HG02938 (cell line): ENCODE measurements around the gene EEIG1.
"Not testable (repeated sequence)": the region's sequence is repeated elsewhere in the genome, so short reads cannot be mapped to it uniquely, and the experiment has no call there.

Experiments
- ATAC-seq: cut with Tn5 transposase; IDR thresholded peaks from one replicate; pipeline ENCODE4 v1.9.1; 2021; ENCODE audit warnings: mild to moderate bottlenecking, moderate library complexity; ENCODE audit not compliant: unreplicated experiment

The EEIG1 gene

DNA sequence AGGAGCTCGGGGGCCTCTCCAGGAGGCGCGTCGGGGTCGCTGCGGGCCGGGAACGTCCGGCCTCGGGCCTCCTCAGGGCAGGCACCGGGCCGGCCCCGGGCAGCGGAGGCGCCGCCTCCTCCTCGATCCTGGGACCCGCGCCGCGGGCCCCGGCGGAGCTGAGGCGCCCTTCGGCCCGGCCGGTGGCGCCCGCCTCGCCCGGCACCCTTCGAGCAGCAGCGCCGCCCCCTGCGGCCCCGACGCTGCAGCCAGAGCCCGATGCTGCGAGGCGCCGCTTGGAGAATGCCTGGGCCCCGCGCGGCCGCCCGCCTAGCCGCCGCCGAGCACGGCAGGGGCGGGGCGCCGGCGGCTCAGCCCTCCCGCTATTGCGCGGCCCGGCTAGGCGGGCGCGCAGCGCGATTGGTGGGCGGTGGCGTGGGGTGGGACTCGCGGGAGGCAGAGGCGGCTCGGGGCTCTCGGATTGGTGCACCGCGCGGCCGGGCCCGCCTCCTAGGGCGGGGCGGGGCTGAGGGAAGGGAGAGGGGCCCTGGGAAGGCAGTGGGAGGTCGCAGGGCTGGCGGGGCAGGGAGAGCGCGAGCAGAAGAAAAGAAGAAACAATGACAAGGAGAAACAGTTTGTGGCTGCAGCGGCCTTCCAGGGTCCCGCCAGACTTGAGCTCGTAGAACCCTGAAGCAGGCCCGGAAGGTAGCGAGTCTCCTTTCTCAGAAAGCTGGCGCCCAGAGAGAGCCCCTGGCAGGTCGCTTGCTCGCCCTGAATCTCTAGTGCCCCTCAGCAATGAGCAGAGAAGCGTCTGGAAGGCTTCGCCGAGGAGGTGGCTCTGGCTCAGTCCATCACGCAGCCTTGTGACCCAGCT, at the start of gene EEIG1:
Gene EEIG1, minus strand, starts transcription at position 284 of the 853 bp plus-strand sequence. CDS start 852 bp downstream, outside the sequence.
- ATAC-seq = peak; percentile 61

DNA sequence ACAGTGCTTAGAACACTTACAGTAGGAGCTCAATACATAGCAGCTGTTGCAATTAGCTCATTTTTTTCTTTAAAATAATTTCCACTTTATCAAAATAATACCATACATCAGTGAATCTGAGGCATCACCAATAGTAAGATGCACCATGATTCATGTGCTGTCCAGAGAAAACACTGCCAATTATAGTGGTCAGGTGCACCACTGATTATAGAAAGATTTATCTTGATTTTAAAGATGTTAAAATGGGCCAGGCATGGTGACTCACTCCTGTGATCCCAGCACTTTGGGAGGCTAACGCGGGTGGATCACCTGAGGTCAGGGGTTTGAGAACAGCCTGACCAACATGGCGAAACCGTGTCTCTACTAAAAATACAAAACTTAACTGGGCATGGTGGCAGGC, 46.9 kb upstream of the EEIG1 start:
- ATAC-seq = no peak

DNA sequence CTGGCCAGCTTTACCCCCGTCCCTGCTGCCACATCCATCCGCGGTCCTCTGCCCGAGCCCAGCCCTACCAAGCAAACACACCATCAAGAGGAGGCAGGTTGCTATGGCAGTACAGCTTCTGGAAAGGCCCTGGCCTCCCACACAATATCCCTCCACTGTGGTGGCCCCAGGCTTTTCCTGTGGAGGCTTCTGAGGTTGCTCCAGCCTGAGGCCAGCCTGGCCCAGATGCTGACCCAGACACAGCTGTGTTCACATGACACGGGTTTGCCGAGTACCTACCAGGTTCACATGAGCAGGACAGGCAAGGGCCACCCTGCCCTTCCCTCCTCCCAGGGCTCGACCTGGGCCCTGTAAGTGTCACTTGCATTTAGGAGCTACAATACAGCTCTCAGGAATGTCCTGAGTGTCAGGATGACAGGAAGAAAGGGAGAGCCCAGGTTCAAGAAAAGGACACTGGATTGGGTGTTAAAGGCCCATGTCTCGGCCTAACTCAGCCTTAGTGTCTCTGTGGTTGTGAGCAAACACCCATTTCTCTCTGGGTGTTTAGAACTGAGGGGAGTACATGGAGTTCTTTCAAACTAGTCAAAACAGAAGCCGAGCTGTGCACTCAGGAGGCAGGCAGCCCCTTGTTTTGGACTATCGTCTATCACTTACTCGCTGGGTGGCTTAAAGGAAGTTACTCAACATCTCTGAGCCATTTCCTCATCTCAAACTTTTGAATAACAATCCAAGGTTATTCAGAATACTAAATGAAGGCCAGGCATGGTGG, 46.2 kb upstream of the EEIG1 start:
- no peak for ATAC-seq

DNA sequence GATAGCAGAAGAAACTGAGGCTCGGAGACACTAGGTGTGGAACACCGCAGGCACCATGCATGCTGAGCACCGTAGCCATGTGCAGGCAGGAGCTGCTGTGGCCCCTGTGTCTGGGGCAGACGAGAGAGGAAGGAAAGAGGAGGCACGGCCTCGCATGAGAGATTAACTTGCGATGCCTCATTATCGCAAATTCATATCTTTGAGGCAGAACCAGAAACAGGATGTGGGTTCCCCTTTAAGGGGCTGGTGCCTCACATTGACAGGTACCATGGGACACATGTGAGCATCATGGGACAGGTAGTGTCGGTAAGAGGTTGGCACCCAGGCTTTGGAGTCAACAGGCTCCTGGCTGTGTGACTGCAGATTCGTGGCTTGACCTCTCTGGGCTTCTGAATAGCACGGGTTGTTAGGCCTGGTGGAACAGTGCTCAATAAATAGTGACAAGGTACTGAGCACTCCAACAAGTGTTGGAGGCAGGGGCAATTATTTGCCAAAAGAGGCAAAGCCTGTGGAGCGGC, 45.5 kb upstream of the EEIG1 start:
- no peak for ATAC-seq

DNA sequence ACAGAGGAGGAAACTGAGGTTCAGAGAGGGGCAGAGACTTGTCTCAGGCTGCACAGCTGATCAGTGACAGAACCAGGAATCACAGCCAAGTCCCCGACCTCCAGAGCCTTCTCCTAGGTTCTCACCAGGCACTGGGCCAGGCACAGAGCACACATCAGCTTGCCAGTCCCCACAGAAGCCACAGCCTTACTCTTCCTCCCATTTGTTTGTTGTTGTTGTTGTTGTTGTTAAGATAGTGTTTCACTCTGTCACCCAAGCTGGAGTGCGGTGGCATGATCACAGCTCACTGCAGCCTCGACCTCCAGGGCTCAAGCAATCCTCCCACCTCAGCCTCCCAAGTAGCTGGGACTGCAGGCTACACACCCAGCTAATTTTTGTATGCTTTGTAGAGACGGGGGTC, 44.9 kb upstream of the EEIG1 start:
- no peak for ATAC-seq

DNA sequence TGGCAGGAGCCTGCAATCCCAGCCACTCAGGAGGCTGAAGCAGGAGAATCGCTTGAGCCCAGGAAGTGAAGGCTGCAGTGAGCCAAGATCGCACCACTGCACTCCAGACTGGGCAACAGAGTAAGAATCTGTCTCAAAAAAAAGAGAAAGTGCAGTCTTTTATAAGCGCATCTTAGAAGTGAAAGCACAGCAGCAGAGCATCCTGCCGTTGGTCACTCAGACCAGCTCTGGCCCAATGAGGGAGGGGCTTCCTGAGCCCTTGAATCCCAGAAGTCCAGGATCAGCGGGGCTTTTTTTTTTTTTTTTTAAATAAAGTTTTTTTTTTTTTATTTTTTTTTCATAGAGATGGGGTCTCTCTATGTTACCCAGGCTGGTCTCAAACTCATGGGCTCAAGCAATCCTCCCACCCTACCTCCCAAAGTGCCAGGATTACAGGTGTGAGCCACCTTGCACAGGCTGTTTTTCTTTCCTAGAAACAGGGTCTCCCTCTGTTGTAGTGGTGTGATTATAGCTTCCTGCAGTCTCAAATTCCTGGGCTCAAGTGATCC, 44.0 kb upstream of the EEIG1 start:
- ATAC-seq = no peak

DNA sequence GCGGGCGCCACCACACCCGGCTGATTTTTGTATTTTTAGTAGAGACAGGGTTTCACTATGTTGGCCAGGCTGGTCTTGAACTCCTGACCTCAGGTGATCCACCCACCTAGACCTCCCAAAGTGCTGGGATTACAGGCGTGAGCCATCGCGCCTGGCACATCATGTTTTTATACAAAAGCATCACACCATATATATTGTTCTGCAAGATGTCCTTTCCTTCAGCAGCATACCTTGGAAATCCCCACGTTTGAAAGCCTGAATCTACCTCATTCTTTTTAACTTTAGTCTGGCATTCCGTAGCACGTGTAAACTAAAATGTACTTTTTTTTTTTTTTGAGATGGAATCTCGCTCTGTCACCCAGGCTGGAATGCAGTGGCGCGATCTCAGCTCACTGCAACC, 42.9 kb upstream of the EEIG1 start:
- not testable (repeated sequence) for ATAC-seq

DNA sequence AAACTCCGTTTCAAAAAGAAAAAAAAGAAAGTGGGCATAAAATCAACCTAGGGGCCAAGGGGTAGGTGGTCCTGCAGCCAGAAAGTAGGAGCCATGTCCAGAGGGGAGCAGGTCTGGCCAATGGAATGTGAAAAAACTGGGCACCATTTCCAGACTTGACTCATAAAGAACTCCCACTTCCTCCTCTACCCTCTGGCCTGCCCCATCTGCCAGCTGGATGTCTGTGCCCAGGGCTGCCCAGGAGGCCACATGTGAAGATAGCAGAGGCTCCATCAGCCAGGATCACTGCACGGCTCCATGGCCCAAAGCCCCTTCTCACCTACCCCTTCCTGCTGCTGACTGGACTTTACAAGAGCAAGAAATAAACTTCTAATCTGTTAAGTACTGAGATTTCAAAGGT, 42.1 kb upstream of the EEIG1 start:
- no peak for ATAC-seq

DNA sequence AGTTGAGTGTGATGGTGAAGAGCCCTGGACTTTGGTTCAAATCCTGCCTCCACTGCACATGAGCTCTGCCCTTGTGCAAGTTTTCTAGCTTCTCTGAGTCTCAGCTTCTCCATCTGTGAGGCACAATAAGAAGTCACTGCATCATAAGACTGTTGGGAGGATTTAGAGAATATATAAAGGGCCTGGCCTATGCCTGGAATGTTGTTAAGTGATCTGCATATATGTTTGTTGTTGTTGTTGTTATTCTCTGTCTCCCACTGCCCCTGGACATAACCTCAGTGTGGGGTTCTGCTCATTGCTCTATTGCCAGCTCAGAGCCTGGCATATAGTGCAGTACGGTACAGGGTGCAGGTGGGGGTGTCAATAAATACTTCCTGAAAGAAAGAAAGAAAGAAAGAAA, 40.3 kb upstream of the EEIG1 start:
- no peak for ATAC-seq

DNA sequence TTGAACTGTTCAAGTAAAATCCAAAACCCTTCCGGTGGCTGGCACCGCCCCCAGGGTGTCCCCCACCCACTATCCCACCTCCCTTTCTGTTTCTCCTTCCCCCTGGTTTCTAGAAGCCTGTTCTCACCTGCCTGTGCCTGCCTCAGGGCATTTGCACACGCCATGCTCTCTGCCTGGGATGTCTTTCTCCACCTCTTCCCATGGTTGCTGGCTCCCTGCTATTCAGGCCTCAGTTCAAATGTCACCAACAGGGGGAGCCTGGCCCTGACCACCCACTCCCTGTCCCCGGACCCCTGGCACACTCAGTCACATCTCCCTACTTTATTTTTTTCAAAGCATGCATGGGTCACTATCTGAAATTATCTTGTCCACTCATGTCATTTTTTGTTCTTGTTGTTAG, 39.9 kb upstream of the EEIG1 start:
- no peak for ATAC-seq

DNA sequence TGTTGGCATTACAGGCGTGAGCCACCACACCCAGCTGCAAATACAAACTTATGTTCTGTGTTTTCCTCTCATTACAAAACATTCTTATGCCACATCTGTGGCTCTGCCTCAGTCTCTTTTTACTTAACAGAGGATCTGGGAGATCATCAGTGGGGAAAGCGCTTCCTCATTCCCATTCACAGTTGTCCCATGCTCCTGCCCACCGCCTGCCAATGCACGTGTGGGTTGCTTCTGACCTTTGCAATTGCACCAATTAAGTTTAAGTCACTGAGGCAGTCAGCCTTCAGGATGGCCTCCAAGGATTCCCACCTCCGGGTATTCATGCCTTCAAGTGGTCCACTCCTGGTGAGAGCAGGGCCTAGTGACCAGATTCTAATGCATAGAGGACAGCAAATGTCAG, 34.9 kb upstream of the EEIG1 start:
- ATAC-seq = no peak

DNA sequence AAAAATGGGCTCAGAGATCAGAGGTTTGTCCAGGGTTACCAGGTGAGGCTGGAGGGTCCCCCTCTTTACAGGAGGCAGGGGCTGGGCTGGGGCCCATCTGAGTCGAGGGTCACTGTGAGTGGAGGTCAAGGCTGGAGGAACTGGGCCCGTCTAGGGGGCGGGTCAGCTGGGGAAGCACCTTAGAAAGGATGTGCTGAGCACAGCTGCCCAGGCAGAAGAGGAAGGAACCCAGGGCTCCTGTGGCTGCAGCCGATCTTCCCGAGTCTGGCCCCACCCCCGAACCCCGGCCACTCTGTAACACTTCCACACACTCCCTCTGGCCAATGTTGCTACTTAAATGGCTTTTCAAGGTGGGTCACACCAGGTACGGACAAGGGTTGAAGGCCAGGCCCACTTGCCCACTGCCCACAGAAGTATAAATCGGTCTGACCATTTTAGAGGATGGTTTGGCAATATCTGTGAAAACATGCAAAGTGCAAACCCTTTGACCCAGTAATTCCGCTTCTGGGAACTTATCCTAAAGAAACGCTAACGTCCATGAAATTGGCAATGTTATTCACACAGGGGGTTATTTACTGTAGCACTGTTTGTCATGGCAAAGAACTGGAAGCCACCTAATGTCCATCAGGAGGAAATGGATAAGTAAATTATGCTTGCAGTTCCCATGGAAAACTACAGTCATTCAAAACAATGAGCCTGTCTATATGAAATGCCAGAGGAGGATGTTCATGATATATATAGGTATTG, 30.5 kb upstream of the EEIG1 start:
- ATAC-seq = no peak

DNA sequence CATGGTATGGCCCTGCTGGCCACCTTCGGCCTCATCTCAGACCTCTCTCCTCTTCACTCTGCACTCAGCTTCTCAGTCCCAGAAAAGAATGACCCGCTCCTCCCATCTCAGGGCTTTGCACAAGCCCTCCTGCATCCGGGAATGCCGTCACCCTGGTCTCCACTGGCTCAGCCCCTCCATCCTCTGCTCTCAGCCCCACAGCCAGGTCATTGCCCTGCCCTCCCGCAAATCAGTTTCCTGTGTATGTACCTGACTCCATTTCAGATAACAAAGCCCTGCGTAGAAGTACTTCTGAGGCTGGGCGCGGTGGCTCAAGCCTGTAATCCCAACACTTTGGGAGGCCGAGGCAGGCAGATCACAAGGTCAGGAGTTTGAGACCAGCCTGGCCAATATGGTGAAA, 28.9 kb upstream of the EEIG1 start:
- ATAC-seq = no peak

DNA sequence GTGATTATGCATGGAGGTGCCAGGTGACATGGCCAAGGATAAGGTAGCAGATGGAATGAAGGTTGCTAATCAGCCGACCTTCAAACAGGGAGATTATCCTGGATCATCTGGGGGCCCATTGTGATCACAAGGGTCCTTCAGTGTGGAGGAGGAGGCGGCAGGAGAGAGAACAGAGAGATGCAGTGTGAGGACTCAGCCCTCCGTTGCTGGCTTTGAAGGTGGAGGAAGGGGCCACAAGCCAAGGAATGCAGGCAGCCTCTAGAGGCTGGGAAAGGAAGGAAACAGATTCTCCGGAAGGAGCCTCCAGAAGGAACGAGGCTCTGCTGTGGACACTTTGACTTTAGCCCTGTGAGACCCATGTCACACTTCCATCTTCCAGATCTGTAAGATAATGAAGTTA, 27.4 kb upstream of the EEIG1 start:
- no peak for ATAC-seq

DNA sequence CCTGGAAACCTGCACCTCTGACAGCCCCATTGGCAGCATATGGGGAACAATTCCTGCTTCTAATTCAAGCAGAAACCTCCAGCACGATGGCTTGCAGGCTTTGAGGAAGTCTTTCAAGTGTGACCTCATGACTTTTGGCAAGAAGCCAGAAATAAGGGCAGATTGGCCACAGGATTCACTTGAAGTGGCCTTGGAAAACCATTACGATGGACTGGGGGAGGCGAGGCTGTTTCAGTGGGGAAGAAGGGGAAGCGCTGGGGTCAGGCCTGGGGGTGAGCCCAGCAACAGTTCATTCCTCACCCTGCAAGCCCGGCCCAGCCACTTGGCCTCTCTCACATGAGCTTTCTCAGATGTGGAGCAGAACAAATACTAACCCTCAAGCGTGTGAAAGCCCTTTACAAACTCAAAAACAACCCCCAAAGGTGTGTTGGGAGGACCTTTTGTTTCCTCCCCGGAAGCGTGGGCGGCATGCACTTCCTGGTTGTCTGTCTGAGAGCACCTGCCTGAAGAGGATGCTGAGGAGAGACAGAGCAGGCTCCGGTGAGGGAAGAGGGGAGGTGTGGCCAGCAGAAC, 26.9 kb upstream of the EEIG1 start:
- peak; percentile 71 for ATAC-seq

DNA sequence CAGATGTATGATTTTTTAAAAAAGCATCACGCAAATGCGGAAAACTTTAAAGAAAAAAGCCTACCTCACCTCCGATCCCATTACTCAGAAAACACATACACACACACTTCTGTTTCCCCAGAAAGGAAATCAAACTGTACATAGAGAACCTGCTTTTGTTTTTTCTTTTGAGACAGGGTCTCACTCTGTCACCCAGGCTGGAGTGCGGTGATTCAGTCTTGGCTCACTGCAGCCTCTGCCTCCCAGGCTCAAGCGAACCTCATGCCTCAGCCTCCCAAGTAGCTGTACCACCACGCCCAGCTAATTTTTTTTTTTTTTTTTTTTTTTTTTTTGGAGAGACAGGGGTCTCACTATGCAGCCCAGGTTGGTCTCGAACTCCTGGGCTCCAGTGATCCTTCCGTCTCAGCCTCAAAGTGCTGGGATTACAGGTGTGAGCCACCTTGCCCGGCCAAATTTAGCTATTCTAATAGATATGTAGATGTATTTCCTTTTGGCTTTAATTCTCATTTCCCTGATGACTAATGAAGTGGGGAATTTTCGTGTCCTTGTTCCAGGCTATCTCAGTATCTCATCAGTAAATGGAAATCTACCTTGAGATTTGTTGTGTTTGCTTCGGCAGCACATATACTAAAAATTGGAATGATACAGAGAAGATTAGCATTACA, 25.7 kb upstream of the EEIG1 start:
- no peak for ATAC-seq

DNA sequence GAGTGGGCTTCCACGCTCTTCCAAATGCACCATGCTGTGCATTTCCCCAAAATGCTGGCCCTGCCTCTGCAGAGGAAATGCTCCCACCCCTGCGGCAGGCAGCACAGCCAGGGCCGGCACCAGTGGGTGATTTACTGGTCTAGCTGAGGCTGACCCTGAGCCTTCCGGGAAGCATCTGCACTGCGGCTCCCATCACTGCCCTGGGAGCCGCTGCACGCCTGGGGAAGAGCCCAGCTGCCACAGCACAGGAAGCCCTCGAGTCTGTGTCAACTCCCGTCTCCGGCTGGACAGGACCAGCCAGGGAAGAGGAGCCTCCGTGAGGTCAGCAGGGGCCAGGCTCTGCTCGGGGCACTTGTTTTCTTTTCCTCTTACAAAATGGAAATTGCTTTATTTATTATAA, 25.1 kb upstream of the EEIG1 start:
- no peak for ATAC-seq

DNA sequence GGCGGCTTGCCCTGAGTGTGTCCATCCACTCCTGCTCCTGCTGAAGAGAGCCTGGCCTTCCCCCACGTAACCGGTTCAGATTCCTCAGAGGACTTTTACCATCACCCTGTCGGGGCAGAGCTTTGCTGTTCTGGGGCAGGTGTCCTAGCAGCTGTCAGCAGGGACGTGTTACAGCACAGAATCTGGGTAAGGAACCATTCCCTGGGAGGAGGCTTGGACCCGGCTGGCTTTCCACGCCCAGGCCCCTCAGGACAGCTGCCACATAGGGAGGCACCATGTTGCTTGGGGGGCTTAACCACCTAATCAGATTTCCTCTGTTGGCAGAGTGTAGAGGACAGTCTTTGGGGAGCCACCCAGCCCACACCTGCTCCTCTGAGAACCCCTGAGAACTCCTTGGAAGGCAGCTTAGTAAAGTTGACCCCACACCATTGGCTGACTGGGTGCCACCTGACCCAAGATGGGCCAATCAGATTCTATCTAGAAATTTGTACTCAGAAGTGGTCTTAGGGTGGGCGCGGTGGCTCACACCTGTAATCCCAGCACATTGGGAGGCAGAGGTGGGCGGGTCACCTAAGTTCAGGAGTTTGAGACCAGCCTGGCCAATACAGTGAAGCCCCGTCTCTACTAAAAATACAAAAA, 23.3 kb upstream of the EEIG1 start:
- ATAC-seq = no peak

DNA sequence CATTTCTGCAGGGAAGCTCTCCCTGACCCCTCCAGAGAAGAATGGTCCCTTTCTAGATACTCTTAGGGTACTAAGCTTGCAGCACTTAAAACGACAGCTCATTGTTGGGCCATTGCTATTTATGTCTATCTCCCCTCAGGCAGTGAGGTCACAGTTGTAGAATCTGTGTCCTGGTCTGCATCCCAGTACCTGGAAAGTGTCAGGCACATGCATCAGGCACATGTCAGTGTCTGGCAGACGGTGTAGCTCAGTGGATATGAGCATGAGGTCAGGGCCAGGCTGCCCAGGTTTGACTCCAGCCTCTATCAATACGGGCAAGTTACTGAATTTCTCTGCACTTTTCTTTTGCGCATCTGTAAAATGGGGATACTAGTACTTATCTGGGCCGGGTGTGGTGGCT, 22.2 kb upstream of the EEIG1 start:
- ATAC-seq = no peak
